HG03442 (cell line): Measurements from ENCODE around the gene FBXO36.
"Not testable (repeated sequence)": the region's sequence is repeated elsewhere in the genome, so short reads cannot be mapped to it uniquely, and the experiment has no call there.

Experiments used
- ATAC-seq: cut with Tn5 transposase; IDR thresholded peaks from one replicate; pipeline ENCODE4 v1.9.1; 2021; ENCODE audit warnings: mild to moderate bottlenecking, moderate library complexity; ENCODE audit not compliant: unreplicated experiment

The FBXO36 gene

DNA sequence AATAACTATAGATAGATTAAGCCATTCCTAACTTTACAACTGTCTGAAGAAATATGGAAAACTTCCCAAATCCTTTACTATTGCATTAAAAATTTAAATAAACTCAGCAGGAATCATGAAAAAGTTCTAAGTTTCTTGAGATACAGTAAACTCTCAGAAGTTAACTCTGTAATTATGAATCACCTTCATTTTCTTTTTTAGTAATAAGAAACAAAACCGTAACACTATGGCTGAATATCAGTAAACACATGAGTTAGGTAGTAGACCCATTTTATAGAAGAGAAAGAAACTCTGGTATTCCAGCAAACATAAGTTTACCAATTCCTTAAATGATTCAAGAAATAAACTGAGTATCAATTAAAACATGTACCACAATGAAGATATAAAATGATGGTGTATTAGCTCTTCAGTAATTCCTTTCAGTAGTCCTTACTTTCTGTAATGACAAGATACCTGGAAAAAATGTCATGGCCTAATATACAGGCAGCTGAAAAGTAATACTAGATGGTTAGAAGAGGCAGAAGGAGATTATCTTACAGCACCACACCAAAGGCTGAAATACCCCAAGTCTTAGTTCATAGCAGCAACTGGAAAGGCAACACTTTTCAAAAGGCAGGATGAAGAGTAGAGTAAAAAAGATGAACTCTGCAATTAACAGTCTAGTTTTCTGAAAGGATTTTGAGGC is 12.0 kb upstream of the FBXO36 start:
- ATAC-seq: peak; percentile 13

DNA sequence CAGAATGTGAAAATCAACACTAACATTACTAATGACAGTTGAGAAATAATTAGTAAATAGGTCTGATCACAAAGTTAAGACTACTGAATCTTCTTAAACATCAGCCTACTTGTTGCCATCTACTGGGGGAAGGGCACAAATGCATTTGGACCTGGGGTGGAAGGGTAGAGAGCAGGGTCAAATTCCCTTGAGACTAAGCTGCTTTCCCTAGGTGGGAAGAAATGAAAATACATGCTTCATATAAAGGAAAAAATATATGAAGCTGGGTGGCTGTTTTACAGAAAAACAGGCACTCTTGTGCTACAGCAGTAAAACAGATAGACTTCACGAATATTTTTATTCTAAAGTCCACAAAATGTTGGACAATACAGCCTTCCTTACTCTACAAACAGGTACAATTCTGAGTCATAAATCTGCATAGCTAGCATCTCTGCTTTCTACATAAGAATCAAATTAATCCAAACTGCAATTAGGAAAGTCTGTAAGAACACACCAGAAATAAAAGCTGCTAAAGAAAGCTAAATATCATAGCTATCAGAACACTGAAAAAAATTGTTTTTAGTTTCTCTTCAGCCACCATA is 11.4 kb upstream of the FBXO36 start:
- ATAC-seq: peak; percentile 73

DNA sequence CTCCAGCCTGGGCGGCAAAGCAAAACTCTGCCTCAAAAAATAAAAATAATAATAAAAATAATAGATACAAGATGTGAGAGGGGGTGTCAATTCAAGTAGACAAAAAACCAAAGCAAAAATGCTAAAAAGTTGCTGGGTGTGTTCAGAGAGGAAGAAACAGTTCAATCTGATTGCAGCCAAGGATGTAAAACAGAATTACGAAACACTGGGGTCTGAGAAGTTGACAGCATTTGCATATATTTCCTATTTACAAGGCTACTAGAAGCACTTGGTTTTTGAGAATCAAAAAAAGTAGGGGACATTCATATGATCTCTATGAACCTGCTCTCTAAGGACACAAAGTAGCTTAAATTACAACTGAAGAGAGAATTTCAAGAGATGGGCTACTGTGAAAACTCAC is 8.1 kb upstream of the FBXO36 start:
- ATAC-seq: no peak

DNA sequence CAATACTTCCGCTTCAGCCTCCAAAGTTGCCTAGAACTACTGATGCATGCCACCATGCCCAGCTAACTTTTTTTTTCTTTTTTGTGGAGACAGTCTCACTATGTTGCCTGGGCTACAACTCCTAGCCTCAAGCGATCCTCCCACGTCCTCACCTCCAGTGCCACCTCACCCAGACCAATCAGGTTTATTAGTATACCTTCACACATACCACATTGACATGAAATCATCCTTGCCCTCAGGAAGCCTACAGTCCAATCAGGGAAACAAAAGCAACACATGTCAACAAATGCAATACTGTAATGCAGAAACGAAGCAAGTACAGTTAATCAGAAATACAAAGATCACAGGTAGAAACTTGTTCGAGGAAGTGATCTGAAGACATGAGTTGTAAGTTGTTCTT is 4.5 kb upstream of the FBXO36 start:
- ATAC-seq: no peak

DNA sequence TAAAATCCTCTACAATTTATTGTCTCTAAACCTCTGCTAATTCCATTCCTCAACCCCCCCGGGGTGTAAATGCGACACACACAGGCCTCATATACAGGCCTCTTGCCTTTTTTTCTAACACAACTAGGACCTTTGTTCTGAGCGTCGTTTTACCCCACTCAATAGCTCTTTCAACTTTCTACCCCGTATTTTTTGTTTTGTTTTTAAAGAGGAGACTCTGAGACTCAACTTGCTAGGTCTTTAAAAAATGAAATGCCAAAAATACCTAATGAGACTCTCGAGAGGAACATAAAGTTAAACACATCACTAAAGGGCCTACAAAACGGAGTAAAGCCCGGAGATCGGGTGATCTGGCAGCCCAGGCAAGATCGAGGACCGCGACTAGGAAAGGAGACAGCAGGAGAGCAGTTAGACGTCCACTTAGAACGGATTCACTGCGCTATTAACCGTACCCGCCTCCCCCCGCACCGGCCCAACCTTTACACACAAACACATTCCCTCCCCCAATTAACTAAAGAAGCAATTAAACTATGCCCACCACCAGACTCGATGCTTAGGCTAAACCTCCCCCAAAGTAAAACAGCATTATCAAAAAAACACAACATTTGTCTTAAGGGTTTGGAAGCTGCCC is 2.2 kb upstream of the FBXO36 start:
- no peak for ATAC-seq

DNA sequence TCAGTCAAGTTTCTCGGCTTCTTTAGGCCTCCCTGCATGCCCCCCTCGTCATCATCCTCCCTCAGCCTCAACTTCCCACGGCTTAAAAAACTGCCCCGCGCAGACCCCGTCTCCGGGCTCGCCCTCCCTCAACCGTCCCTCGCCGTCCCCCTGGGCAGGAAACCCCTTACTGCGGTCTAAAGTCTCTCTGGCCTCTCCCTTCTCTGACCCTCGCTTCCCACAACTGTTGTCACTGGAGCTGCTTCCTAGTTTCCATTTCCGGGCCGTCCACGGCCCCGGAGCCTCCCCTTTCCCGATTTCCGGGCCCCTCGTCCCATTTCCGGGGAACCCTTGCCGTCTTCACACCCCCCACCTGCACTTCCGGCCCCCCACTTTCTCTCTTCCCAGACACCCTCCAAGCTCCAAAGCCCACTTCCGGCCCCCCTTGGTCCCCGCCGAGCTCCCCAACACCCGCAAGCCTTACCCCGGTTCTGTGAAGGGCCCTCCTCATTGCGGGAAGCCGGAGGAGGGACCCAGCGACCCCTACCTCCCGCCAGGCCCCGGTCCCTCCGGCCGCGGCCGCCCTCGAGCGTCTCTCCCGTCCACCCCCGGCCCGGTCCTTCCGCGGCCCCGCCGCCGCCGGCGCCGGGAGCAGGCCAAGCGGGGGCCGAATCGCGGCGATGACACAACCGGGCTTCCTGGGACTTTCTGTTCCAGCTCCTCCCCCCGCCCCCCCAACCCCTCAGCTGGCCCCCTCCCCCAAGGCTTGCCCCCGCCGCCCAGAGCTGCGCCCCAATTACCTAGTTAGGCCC is 1.0 kb upstream of the FBXO36 start:
- ATAC-seq: peak; percentile 15

DNA sequence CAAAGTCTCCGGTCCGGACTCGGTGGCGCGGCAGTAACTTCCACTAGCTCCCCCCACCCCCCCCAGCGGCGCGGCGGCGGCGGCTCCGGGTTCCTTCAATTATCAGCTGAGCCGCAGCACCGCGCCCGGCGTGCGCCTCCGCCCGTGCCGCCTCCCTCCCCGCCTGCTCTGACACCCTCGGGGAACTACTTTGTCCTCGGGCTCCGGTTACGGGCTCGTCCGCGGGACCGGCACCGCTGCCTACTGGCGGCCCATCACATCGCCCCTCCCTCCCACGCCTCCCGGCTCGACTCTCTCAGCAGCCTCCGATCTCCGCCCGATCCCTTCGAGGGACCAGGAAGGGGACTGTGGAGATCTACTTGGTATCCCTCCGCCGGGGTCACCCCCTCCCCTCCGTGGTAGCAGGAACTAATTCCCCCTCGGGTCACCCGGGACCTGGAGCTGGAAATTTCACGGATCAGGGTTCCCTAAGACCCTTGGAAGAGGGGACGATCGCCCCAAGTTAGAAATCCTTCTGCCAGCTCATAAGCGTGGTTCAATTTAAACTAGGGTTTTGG is 333 bp upstream of the FBXO36 start, which contains the start of gene TRIP12:
Gene TRIP12 (minus strand): TSS at position 118 of the 557 bp plus-strand sequence. CDS start 41,930 bp downstream, outside the sequence.
- ATAC-seq: peak; percentile 64

DNA sequence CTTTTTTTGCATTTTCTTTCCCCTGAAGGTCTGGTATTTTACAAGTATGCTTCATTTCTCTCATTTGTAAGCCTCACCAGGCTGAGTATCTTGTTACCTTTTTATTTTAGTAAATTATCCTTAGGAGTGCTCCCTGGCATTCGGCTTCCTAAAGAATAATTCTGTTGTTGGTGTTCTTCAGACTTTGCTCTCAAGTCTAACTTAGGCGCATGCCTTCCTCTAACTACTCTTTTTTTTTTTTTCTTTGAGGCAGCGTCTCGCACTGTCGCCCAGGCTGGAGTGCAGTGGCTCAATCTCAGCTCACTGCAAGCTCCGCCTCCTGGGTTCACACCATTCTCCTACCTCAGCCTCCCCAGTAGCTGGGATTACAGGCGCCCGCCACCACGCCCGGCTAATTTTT is 2.2 kb downstream of the FBXO36 start:
- not testable (repeated sequence) for ATAC-seq

DNA sequence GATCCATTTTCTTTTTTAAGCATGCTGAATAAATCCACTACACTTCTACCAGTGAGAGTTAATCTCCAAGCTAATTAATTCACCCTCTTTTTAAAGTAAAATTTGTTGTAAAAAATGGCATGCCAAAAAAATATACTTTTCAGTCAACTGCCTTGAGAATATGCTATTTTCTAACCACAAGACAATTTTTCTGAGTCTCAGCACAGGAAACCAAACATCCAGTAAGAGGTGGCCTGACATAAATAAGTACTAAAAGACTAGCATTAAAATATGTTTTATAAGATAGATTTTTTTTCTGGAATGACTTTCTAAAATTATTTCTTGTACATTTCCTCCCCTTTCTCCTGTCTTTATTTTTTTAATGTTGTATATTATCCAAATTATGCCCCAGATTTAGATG is 2.9 kb downstream of the FBXO36 start:
- no peak for ATAC-seq

DNA sequence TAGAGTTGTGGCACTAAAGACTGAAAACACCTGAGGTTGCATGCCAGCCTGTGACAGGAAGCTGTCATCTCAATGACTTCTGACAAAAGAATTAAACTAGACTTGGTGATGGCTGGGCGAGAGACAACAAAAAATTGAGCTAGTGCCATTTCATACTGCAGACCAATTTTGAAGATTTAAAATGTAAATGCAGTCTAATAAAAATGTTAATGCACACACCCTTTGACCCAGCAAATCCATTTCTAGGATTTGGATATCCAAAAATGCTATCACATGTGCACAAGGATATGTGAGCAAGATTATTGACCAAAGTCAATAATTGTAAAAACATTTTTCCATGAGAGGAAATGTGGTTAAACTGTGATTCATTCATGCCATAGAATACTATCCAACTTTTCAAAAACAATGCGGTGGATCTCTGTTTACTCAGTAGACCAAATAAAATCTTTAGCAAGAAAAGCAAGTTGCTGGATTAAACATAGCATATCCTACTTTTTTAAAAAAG is 5.6 kb downstream of the FBXO36 start:
- ATAC-seq: no peak

DNA sequence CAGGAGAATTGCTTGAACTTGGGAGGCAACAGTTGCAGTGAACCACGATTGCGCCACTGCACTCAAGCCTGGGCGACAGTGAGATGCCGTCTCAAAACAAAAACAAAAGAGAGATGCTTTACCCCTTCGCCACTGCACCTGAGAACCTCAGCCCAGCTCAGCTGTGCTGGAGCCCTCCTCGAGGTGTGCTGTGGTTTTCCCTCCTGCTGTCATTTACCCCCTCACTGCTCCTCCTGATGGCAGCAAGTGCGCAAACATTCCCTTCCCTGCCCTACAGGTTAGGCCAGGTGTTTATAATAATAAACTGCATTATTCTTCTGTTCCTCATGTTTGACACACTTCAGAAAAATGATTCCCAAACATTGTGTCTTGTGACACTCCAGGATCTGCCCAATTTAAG is 8.4 kb downstream of the FBXO36 start:
- no peak for ATAC-seq

DNA sequence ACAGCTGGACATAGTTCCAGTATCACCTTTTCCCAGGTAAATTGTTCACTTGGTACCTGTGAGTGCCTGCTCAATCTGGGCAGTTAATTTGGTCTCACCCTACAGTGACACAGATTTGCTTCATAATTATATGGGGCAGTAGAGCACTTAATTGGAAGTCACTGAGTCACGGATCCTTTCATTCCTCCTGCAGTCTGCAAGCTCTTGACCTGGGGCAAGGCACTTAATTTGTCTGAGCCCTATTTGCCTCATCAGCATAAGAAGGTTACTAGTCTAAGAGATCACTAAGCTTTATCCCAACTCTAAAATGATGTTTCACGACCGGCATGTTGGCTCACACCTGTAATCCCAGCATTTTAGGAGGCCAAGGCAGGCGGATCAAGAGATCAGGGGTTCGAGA is 8.9 kb downstream of the FBXO36 start:
- no peak for ATAC-seq

DNA sequence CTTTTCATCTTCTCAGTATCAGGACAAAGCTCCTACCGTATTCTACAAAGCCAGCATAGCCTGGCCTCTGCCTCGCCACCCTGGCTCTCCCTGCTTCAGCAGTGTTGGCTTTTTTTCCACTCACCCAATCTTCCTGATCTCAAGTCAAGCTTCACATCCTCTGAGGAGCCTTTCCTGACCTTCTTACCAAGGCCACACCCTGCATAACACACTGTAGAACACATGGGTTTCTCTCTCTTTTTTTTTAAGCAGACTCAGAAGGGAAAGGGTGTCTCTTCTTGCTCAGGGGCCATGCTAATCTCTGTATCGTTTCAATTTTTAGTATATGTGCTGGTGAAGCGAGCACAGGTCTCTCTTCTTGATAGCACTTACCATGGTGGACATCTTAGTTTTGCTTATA is 15.2 kb downstream of the FBXO36 start:
- ATAC-seq: no peak

DNA sequence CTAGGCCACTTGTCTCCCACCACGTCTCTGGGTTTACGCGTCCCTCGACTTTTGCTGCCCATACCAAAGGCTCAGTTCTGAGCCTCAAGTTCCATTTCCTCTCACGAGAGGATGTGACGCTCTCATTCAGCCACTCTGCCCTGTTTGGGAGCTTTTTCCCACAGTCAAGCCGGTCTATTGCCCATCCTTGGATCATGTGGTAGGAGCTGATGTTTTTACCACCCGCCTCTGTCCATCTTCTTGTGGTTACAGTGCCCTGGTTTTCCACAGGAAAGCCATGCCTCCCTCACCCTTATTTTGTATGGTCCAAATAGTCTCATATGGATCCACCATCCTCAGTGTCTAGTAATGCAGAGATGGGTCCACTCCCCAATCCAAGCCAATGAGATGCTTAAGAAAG is 20.4 kb downstream of the FBXO36 start:
- no peak for ATAC-seq

DNA sequence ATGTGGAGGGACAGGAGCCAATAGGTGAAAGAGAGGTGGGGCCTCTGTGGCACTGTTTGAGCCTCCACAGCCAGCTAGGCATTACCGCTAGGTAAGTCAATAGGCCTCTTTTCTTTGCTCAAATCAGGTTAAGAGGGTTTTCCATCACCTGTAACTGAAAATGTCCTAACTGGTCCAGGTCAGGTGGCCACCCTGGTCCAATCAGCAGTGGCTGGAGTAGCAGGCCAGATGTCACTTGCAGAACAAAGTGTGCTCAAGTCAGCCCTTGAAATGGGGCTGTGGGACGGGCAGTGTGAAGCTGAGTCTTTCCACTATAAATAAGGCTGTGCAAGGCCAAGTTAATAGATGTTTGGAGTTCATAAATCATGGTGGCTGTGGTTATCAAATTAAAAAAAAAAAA is 20.9 kb downstream of the FBXO36 start:
- ATAC-seq: no peak

DNA sequence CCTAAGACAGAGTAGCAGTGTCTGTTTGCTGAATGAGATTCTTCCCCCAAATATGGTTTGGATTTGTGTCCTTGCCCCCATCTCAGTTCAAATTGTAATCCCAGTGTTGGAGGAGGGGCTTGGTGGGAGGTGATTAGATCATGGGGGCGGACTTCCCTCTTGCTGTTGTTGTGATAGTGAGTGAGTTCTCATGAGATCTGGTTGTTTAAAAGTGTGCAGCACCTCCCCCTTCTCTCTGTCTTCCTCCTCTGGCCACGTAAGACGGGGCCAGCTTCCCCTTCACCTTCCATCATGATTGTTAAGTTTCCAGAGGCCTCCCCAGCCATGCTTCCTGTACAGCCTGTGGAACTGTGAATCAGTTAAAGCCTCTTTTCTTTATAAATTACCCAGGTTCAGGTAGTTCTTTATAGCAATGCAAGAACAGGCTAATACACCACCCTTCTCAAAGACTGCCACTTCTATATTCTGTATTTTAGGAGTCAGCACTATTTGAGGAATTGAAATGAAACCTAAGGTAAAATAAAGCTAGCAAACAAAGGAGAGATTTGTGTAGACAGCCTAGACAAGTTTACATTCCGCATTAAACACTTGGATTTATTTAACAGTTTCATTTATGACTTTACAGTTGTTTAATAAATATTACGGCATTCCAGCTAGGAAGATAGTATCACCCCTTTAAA is 21.6 kb downstream of the FBXO36 start:
- no peak for ATAC-seq

DNA sequence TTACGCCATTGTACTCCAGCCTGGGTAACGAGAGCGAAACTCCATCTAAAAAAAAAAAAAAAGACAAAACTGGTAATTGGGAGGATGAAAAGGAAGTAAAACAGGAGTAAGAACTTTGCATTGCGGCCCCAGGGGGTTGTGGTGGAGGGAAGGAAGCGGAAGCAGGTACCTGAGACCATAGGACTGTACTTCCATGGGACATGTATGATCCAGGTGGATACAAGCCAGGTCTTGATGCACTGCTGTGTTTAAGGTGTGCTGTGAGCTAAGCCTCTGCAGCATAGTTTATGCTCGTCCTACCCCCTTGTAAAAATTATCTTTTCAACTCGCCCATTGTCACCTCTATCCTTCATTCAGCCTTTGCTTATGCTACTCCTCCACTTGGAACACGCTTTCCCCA is 23.7 kb downstream of the FBXO36 start:
- ATAC-seq: no peak

DNA sequence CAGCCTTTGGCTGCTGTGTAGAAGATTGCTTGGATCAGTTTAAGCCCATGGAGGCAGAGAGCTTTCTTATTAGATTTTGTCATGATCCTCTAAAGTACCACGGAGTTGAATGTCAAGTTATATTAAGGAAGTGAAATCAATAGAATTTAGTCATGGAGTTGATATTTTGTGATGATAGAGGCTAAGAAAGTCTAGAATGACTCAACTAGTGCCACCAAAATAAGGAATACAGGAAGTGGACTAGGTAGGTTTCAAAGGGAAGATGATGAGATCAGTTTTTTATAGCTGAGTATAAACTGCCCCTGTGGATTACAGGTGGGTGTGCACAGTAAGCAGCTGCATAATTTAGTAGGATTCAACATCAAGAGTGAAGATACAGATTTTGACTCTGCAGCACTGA is 25.2 kb downstream of the FBXO36 start:
- no peak for ATAC-seq

DNA sequence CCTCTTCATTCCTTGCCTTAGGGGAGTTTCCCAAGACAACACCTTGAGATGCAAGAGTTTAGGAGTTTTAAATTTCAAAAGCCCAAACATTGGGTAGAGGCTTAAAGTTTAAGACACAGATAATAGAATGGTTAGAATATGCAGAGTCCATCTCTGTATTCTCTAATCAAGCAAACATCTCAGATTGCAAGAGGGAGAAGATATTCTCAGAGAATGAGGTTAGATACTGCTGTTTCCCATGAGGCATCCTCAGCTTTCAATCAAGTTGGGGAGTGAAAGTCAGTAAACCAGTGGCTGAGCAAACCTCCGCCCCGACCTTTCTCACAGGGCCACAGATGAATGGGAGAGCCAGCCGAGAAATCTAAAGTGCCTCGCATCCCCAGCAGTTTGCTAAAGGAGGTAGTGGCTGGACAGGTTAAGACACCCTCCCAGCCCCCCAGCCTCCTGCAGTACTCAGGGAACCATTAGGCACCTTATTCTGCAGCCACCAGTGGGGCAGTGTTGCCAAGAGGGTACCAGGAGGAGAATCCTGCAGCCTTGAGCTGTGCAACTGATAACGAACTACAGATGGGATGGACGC is 30.0 kb downstream of the FBXO36 start:
- ATAC-seq: no peak

DNA sequence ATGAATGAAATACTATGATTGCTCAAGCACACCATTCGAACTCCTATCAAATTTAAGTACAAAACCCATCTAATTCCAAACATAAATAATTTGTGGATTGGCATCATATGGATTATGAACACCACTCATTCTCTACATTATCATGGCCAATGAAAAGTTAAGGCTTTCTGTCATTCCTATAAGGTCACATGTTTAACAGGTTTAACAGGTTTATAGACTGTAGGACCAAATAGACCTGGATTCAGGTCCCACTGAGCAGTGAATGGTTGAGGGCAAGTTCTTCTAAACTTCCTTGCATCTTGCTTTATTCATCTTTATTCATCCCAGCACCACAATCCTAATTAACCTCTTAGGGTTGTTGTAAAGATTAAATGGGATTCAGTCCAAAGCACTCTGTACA is 33.4 kb downstream of the FBXO36 start:
- ATAC-seq: no peak
